IMR-90 (cell line): ENCODE data around the gene MOXD1. TPM values are rescaled to one million over a fixed set of nuclear protein-coding genes. Genes with fewer than 3 reads are reported as not detected.

Source experiments
- ATAC-seq: fragments of 200-7000 bp; cut with Tn5 transposase; 2 replicates; pipeline ENCODE4 v1.9.1; 2020; ENCODE audit warnings: low read depth, mild to moderate bottlenecking, moderate library complexity
- BruUV-seq: library from RNA; stranded (reverse); fragments of 400-500 nt; replicated peaks from 2 replicates; lab custom pipeline; 2021; lab: Mats Ljungman, UMichigan
- CTCF ChIA-PET: fragments of 300-600 bp; formaldehyde crosslinking; extraction: SDS; loops from one replicate; lab custom pipeline; 2021; ENCODE audit warnings: antibody characterized with exemption; lab: Yijun Ruan, JAX
- POLR2A ChIA-PET: fragments of 300-600 bp; sonication (Branson Sonifier 250); formaldehyde crosslinking; loops from one replicate; lab custom pipeline; 2022; ENCODE audit warnings: antibody characterized with exemption; ENCODE audit not compliant: unreplicated experiment; lab: Charles Lee
- DNase-seq: peaks from one replicate; pipeline ENCODE4 v3.0.0; 2013
- H2AFZ ChIP-seq: replicated peaks from 2 replicates; pipeline ENCODE3; 2013; ENCODE audit warnings: low read length, mild to moderate bottlenecking; ENCODE audit not compliant: poor library complexity
- H2AK5ac ChIP-seq: 2 replicates; pipeline ENCODE4 v1.6.1; 2013; ENCODE audit warnings: low read depth, low read length, inconsistent platforms
- H2AK9ac ChIP-seq: replicated peaks from 2 replicates; pipeline ENCODE3; 2013; ENCODE audit warnings: mild to moderate bottlenecking, low read depth, low read length, moderate library complexity; ENCODE audit not compliant: poor library complexity
- H2BK120ac ChIP-seq: 2 replicates; pipeline ENCODE4 v1.6.1; 2013; ENCODE audit warnings: low read depth, low read length, inconsistent platforms
- H2BK15ac ChIP-seq: 3 replicates; pipeline ENCODE4 v1.6.1; 2013; ENCODE audit warnings: low read depth, low read length, inconsistent platforms
- H2BK20ac ChIP-seq: 2 replicates; pipeline ENCODE4 v1.6.1; 2013; ENCODE audit warnings: low read depth, mild to moderate bottlenecking, inconsistent platforms, low read length, moderate library complexity
- H2BK5ac ChIP-seq: 2 replicates; pipeline ENCODE4 v1.6.1; 2013; ENCODE audit warnings: mild to moderate bottlenecking, low read depth, low read length, inconsistent platforms; ENCODE audit not compliant: poor library complexity, severe bottlenecking
- H3K14ac ChIP-seq: replicated peaks from 2 replicates; pipeline ENCODE4 v1.6.1; 2013; ENCODE audit warnings: low read depth, low read length, inconsistent platforms
- H3K18ac ChIP-seq: 2 replicates; pipeline ENCODE4 v1.6.1; 2013; ENCODE audit warnings: low read depth, low read length, control low read depth
- H3K23ac ChIP-seq: 2 replicates; pipeline ENCODE4 v1.6.1; 2013; ENCODE audit warnings: low read depth, low read length, inconsistent platforms
- H3K27ac ChIP-seq: 2 replicates; pipeline ENCODE4 v1.5.1; 2013; ENCODE audit warnings: mild to moderate bottlenecking, control low read depth, low read length; ENCODE audit not compliant: insufficient read depth
- H3K27me3 ChIP-seq: 2 replicates; pipeline ENCODE4 v1.6.1; 2013; ENCODE audit warnings: low read length; ENCODE audit not compliant: control insufficient read depth, insufficient read depth
- H3K36me3 ChIP-seq: 2 replicates; pipeline ENCODE4 v1.6.1; 2013; ENCODE audit warnings: low read length, mixed read lengths; ENCODE audit not compliant: control insufficient read depth, insufficient read depth
- H3K4ac ChIP-seq: 2 replicates; pipeline ENCODE4 v1.6.1; 2013; ENCODE audit warnings: low read depth, low read length, inconsistent platforms
- H3K4me1 ChIP-seq: 2 replicates; pipeline ENCODE4 v1.6.1; 2013; ENCODE audit warnings: low read length, mixed read lengths; ENCODE audit not compliant: control insufficient read depth, insufficient read depth
- H3K4me2 ChIP-seq: 2 replicates; pipeline ENCODE4 v1.6.1; 2013; ENCODE audit warnings: low read depth, mild to moderate bottlenecking, control low read depth, low read length, moderate library complexity
- H3K4me3 ChIP-seq: 2 replicates; pipeline ENCODE4 v1.5.1; 2013; ENCODE audit warnings: low read depth, mild to moderate bottlenecking, control low read depth, low read length, moderate library complexity; ENCODE audit not compliant: insufficient read depth
- H3K56ac ChIP-seq: 2 replicates; pipeline ENCODE4 v1.6.1; 2013; ENCODE audit warnings: low read length, inconsistent platforms; ENCODE audit not compliant: insufficient read depth; ENCODE audit errors: extremely low read depth
- H3K79me1 ChIP-seq, 2 experiments: 2 replicates each; pipeline ENCODE4 v1.6.1; 2013; ENCODE audit warnings: low read length in 2 of 2, inconsistent platforms in 1 of 2, low read depth in 1 of 2
- H3K9ac ChIP-seq: 2 replicates; pipeline ENCODE4 v1.6.1; 2013; ENCODE audit warnings: low read depth, low read length, control low read depth
- H3K9me1 ChIP-seq: 2 replicates; pipeline ENCODE4 v1.6.1; 2013; ENCODE audit warnings: low read length, inconsistent platforms; ENCODE audit not compliant: insufficient read depth
- H3K9me3 ChIP-seq: 2 replicates; pipeline ENCODE4 v1.6.1; 2013; ENCODE audit warnings: low read length; ENCODE audit not compliant: control insufficient read depth, insufficient read depth
- H4K20me1 ChIP-seq: 2 replicates; pipeline ENCODE4 v1.6.1; 2013; ENCODE audit warnings: low read length, inconsistent platforms; ENCODE audit not compliant: insufficient read depth
- H4K5ac ChIP-seq: 2 replicates; pipeline ENCODE4 v1.6.1; 2013; ENCODE audit warnings: mild to moderate bottlenecking, low read depth, low read length, control low read depth
- H4K8ac ChIP-seq, 2 experiments: 2 replicates each; pipeline ENCODE4 v1.6.1; 2013; ENCODE audit warnings: low read depth in 2 of 2, low read length in 2 of 2, control low read depth in 1 of 2, inconsistent platforms in 1 of 2
- H4K91ac ChIP-seq: 2 replicates; pipeline ENCODE4 v1.6.1; 2013; ENCODE audit warnings: low read depth, low read length, inconsistent platforms; ENCODE audit not compliant: insufficient read depth
- BHLHE40 ChIP-seq: fragments of 150-350 bp; IDR thresholded peaks from 2 replicates; pipeline ENCODE4 v1.6.1; 2016; ENCODE audit warnings: mild to moderate bottlenecking, low read depth, low read length
- CEBPB ChIP-seq: IDR thresholded peaks from 2 replicates; pipeline ENCODE4 v1.6.1; 2012; ENCODE audit warnings: low read depth, low read length, improper control_type of control experiment
- CHD1 ChIP-seq: IDR thresholded peaks from 2 replicates; pipeline ENCODE4 v1.6.1; 2012; ENCODE audit warnings: low read depth, low read length, improper control_type of control experiment
- CTCF ChIP-seq: conservative IDR thresholded peaks from 2 replicates; pipeline ENCODE4 v1.5.1; 2012; ENCODE audit warnings: mild to moderate bottlenecking, low read depth, low read length, improper control_type of control experiment
- FOS ChIP-seq: fragments of 150-350 bp; IDR thresholded peaks from 2 replicates; pipeline ENCODE4 v1.6.1; 2016; ENCODE audit warnings: low read depth, low read length
- MAFK ChIP-seq: IDR thresholded peaks from 2 replicates; pipeline ENCODE4 v1.6.1; 2012; ENCODE audit warnings: low read depth, low read length, improper control_type of control experiment
- MXI1 ChIP-seq: IDR thresholded peaks from 2 replicates; pipeline ENCODE4 v1.6.1; 2012; ENCODE audit warnings: low read depth, mild to moderate bottlenecking, low read length, moderate library complexity, borderline replicate concordance
- NFE2L2 ChIP-seq: fragments of 150-350 bp; IDR thresholded peaks from 2 replicates; pipeline ENCODE4 v1.6.1; 2016; ENCODE audit warnings: low read depth, mild to moderate bottlenecking, low read length
- POLR2A ChIP-seq: IDR thresholded peaks from 2 replicates; pipeline ENCODE4 v1.6.1; 2012; ENCODE audit warnings: mild to moderate bottlenecking, low read depth, low read length
- RCOR1 ChIP-seq: IDR thresholded peaks from 2 replicates; pipeline ENCODE4 v1.6.1; 2012; ENCODE audit warnings: mild to moderate bottlenecking, low read length, improper control_type of control experiment; ENCODE audit not compliant: insufficient replicate concordance
- RFX5 ChIP-seq: IDR thresholded peaks from 2 replicates; pipeline ENCODE4 v1.8.0; 2012; ENCODE audit warnings: low read depth, mild to moderate bottlenecking, low read length, moderate library complexity
- SMC3 ChIP-seq: fragments of 150-350 bp; IDR thresholded peaks from 2 replicates; pipeline ENCODE4 v1.6.1; 2016; ENCODE audit warnings: low read depth, mild to moderate bottlenecking, antibody characterized with exemption, low read length, moderate library complexity
- USF2 ChIP-seq: fragments of 150-350 bp; IDR thresholded peaks from 2 replicates; pipeline ENCODE4 v1.6.1; 2017; ENCODE audit warnings: mild to moderate bottlenecking, antibody characterized with exemption, low read length, low read depth
- dilution Hi-C: fragments of 300-500 bp; cut with HindIII; formaldehyde crosslinking; loops from one replicate; pipeline ENCODE4 v1.14.3; 2018; ENCODE audit warnings: low sequenced_read_pairs; ENCODE audit not compliant: unreplicated experiment
- in situ Hi-C: fragments of 300-500 bp; cut with MboI; formaldehyde crosslinking; loops from 3 replicates; pipeline ENCODE4 v1.14.3; 2019; ENCODE audit warnings: low sequenced_read_pairs, inconsistent platforms, mixed read lengths
- intact Hi-C: fragments of 100-400 bp; cut with micrococcal nuclease; formaldehyde crosslinking; loops from 2 replicates; pipeline ENCODE4 v1.10.0; 2022
- polyA plus RNA-seq, 3 experiments: library from polyadenylated mRNA; depleted of rRNA; stranded (reverse); fragments of >200 nt; gene quantifications; 2 replicates each; pipeline ENCODE4 v1.2.3, GENCODE V29; 2012; ENCODE audit warnings: low replicate concordance in 1 of 3
- total RNA-seq: library from RNA; depleted of rRNA; stranded (reverse); fragments of >200 nt; gene quantifications from 2 replicates; pipeline ENCODE4 v1.2.3, GENCODE V29; 2012
- TF ChIP-seq, protein P1 (sequence below): fragments of 150-350 bp; IDR thresholded peaks from 2 replicates; pipeline ENCODE4 v1.6.1; 2016; ENCODE audit warnings: low read depth, mild to moderate bottlenecking, low read length, moderate library complexity, borderline replicate concordance

The MOXD1 gene
- total and polyA plus RNA-seq, 2 of the 4 experiments (the other 2 are of a cell fraction), result 10.0 to 19.4 TPM

- Histone ChIP-seq H3K18ac (no peak overlapping the region), H3K36me3 (no peaks in the 10 kb centered on the region), H4K8ac (no peak overlapping the region), H3K27ac (no peak overlapping the region), H3K4me2 (no peak overlapping the region), H3K9me1 (no peaks in the 10 kb centered on the region), H2AK5ac (no peak overlapping the region), H3K23ac (no peak overlapping the region), H2BK120ac (no peak overlapping the region), H4K5ac (no peak overlapping the region), H2BK20ac (no peak overlapping the region), H3K27me3 (no peaks in the 10 kb centered on the region), H3K14ac (no peak overlapping the region), H3K4ac (no peak overlapping the region), H2BK5ac (no peak overlapping the region), H3K56ac (no peak overlapping the region), H2AFZ (no peak overlapping the region), H2AK9ac (no peak overlapping the region), H3K9me3 (no peaks in the 10 kb centered on the region), H4K91ac (no peak overlapping the region), H3K4me3 (no peak overlapping the region), H3K4me1 (0 out of 2 replicates have a peak, but pooled peaks cover 2% of the 10 kb centered on the region), H2BK15ac (no peak overlapping the region), H3K9ac (no peak overlapping the region), H3K79me1 (no peaks in the 10 kb centered on the region), H4K20me1 (no peaks in the 10 kb centered on the region)
- DNase-seq (no peak), ATAC-seq (no peak)
- in situ Hi-C loops (no loop called here), dilution Hi-C loops (no loop called here), intact Hi-C loops (loop anchor here (5.0 kb wide), 1 partner anchor 583 kb away; no protein-coding TSS in a partner anchor)
- ChIA-PET POLR2A (no interaction called here), CTCF (interaction anchor here (0.9 to 1.4 kb wide), 2 partner anchors 14 to 18 kb away, joined by 3 read pairs; no protein-coding TSS in a partner anchor)
- TF ChIP-seq RCOR1 (no peak), NFE2L2 (no peak), FOS (no peak), MAFK (no peak), CHD1 (no peak), SMC3 (no peak), USF2 (no peak), BHLHE40 (no peak), MXI1 (no peak), CTCF (no peak), RFX5 (no peak), CEBPB (no peak), POLR2A (no peak)
- TF ChIP-seq, protein P1, sequence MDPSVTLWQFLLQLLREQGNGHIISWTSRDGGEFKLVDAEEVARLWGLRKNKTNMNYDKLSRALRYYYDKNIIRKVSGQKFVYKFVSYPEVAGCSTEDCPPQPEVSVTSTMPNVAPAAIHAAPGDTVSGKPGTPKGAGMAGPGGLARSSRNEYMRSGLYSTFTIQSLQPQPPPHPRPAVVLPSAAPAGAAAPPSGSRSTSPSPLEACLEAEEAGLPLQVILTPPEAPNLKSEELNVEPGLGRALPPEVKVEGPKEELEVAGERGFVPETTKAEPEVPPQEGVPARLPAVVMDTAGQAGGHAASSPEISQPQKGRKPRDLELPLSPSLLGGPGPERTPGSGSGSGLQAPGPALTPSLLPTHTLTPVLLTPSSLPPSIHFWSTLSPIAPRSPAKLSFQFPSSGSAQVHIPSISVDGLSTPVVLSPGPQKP, result no peak
- no TSS peak for BruUV-seq
These were observed 135.7 kb downstream of the MOXD1 start for GRCh38 chr6:132265451-132266097.
